Measurements from ENCODE around the gene DEFB126. TPM values are rescaled to one million over a fixed set of nuclear protein-coding genes. Genes with fewer than 3 reads are reported as not detected.
"Not testable (repeated sequence)": the region's sequence is repeated elsewhere in the genome, so short reads cannot be mapped to it uniquely, and the experiment has no call there.

Gene DEFB126
- total RNA-seq, 4 donors from 2014 or later, result not detected

DNA sequence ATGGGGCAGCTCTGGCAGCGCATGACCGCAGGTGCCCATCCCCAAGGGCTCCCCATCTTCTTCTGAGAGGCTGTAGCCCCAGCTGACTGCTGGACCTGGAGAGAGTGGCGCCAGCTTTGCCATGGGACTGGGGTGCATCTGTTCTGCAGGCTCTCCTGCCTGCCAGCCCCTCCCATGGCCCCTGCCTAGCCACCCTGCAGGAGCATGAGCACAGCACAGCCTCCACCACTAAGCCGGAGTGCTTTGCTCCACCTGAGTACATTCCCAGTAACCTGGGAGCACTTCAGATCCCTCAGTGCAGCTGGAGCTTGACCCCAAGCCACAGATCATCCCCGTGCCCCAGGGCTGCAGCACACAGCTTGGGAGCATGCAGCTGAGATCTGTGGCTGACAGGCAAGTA lies 38.9 kb upstream of the DEFB126 start:
- no peak overlapping the region for H3K4me3 ChIP-seq
- TF ChIP-seq EP300 (IDR thresholded peaks at IDR 0.05) (no peak), POLR2A (IDR thresholded peaks at IDR 0.05) (peak in 1 of 2 donors; percentile 12)
- no peak for ATAC-seq
- H3K27me3 ChIP-seq, result peaks cover 25% of the 10 kb centered on the region
- H3K4me1 ChIP-seq, result no peaks in the 10 kb centered on the region
- no peaks in the 10 kb centered on the region for H3K9me3 ChIP-seq
- H3K27ac ChIP-seq, result no peak overlapping the region
- no CpG with 5 or more reads among the region's 5 CpGs for WGBS, 2 donors (ENCODE audit: low coverage in 1 of 2)
- H3K36me3 ChIP-seq, result no peaks in the 10 kb centered on the region

DNA sequence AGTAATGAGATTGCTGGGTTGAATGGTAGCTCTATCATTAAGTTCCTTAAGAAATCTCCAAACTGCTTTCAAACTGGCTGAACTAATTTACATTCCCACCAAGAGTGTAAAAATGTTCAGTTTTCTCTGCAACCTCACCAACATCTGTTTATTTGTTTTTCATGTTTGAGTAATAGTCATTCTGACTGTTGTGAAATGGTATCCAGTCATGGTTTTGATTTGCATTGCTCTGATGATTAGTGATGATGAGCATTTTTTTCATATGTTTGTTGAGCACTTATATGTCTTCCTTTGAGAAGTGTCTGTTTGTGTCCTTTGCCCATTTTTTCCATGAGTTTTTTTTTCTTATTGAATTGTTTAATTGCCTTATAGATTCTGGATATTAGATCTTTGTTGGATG lies 30.0 kb upstream of the DEFB126 start:
- Histone ChIP-seq H3K4me3 (no peak overlapping the region), H3K27me3 (peaks cover 25% of the 10 kb centered on the region), H3K4me1 (no peaks in the 10 kb centered on the region), H3K36me3 (no peaks in the 10 kb centered on the region), H3K9me3 (peaks cover 0 to 14% (median 0%) of the 10 kb centered on the region in 3 donors), H3K27ac (no peak overlapping the region)
- TF ChIP-seq, protein P1, sequence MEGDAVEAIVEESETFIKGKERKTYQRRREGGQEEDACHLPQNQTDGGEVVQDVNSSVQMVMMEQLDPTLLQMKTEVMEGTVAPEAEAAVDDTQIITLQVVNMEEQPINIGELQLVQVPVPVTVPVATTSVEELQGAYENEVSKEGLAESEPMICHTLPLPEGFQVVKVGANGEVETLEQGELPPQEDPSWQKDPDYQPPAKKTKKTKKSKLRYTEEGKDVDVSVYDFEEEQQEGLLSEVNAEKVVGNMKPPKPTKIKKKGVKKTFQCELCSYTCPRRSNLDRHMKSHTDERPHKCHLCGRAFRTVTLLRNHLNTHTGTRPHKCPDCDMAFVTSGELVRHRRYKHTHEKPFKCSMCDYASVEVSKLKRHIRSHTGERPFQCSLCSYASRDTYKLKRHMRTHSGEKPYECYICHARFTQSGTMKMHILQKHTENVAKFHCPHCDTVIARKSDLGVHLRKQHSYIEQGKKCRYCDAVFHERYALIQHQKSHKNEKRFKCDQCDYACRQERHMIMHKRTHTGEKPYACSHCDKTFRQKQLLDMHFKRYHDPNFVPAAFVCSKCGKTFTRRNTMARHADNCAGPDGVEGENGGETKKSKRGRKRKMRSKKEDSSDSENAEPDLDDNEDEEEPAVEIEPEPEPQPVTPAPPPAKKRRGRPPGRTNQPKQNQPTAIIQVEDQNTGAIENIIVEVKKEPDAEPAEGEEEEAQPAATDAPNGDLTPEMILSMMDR (IDR thresholded peaks at IDR 0.05), result no peak
- TF ChIP-seq POLR2A (IDR thresholded peaks at IDR 0.05) (no peak), EP300 (IDR thresholded peaks at IDR 0.05) (no peak), POLR2AphosphoS5 (IDR thresholded peaks at IDR 0.05) (no peak)
- ATAC-seq, result no peak

DNA sequence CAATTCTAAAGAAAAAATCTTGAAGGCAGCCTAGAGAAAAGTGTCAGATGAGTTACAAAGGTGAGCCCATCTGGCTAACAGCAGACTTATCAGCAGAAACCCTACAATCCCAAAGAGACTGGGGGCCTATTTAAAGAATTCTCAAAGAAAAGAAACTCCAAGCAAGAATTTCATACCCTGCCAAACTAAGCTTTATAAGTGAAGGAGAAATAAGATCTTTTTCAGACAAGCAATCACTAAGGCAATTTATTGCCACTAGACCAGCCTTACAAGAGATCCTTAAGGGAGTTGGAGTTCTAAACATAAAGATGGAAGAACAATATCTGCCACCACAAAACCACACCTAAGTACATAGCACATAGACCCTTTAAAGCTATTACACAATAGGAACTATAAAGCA lies 24.9 kb upstream of the DEFB126 start:
- ATAC-seq, result no peak
- no peak for TF ChIP-seq POLR2AphosphoS5 (IDR thresholded peaks at IDR 0.05)
- TF ChIP-seq, protein P1 (IDR thresholded peaks at IDR 0.05), result no peak
- TF ChIP-seq EP300 (IDR thresholded peaks at IDR 0.05), result no peak
- TF ChIP-seq POLR2A (IDR thresholded peaks at IDR 0.05), result no peak
- peaks cover 0 to 27% (median 0%) of the 10 kb centered on the region in 3 donors for H3K9me3 ChIP-seq
- no peak overlapping the region for H3K27ac ChIP-seq
- no peak overlapping the region for H3K4me3 ChIP-seq
- H3K27me3 ChIP-seq, result peaks cover 33% of the 10 kb centered on the region
- no peaks in the 10 kb centered on the region for H3K4me1 ChIP-seq
- no peaks in the 10 kb centered on the region for H3K36me3 ChIP-seq

DNA sequence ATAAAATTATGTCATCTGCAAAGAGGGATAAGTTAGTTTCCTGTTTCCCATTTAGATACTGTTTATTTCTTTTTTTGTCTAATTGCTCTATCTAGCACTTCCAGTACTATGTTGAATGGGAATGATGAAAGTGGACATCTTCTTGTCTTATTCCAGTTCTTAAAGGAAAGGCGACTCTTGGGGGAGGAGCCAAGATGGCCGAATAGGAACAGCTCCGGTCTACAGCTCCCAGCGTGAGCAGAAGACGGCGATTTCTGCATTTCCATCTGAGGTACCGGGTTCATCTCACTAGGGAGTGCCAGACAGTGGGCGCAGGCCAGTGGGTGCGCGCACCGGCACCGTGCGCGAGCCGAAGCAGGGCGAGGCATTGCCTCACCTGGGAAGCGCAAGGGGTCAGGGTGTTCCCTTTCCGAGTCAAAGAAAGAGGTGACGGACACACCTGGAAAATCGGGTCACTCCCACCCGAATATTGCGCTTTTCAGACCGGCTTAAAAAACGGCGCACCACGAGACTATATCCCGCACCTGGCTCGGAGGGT lies 12.5 kb upstream of the DEFB126 start:
- no CpG with 5 or more reads among the region's 28 CpGs for WGBS, 2 donors (ENCODE audit: low coverage in 1 of 2)
- H3K4me3 ChIP-seq, H3K27ac ChIP-seq, H3K9me3 ChIP-seq, H3K4me1 ChIP-seq, ATAC-seq, H3K36me3 ChIP-seq, H3K27me3 ChIP-seq: not testable (repeated sequence)

DNA sequence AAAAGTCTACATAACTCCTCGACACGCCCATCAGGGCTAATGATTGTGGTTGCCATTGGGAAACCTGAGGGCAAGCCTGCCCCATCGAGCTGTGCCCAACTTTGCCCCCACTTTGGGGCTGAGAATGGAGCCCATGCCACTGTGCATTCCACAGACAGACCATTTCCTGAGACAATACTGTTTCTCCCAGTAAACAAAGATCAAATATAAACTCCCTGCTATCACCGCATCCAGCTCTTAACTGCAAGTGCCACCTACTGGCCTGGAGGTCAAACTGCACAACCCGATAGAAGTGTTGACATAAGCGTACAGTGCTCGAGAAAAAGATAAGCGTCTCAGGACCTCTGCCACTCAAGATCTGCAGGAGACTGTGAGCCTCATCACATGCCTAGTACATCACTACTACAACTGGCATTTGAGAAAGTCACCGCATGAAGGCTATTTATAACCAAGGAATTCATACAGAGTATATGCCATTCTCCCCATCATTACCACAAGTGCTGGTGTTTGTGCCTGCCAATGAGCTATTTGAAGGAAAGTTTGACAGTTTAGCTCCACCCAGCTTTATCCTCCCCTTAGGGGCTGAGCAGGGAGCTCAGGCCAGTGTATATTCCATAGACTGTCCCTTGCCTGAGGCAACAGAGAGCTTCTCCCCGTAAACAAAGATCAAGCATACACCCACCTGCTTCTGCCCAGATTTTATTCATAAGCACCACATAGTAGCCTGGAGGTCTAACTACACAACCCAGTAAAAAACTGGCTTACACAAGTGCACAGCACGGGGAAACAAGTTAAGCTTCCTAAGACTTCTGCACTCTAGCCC lies 4.5 kb upstream of the DEFB126 start:
- WGBS, 2 donors (ENCODE audit: low coverage in 1 of 2), result 82 to 100% methylated on average over 5 to 10 of the region's 11 CpGs
- Histone ChIP-seq H3K27me3 (peaks cover 12% of the 10 kb centered on the region), H3K9me3 (no peaks in the 10 kb centered on the region), H3K4me1 (no peaks in the 10 kb centered on the region), H3K36me3 (no peaks in the 10 kb centered on the region), H3K27ac (no peak overlapping the region), H3K4me3 (no peak overlapping the region)
- no peak for ATAC-seq
- TF ChIP-seq, protein P1 (IDR thresholded peaks at IDR 0.05), result peak in 1 of 4 experiments; percentile 8
- TF ChIP-seq POLR2A (IDR thresholded peaks at IDR 0.05), result no peak

DNA sequence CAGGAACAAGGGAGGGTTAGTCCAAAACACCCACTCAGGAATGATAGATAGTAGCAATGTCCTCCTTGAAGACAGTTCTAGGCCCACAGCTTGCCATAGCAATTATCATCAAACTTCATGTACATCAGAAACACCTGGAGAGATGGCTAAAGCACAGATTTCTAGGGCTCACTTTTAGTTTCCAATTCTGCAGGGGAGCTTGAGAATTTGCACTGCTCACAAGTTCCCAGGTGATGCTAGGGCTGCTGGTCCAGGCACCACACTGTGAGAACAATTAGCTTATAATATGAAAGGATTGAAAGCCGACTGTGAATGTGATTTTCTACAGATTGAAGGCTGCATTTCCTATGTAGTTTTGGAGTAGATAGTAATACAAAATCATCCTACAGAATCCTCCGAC lies 3.5 kb downstream of the DEFB126 start:
- Histone ChIP-seq H3K36me3 (no peaks in the 10 kb centered on the region), H3K27ac (no peak overlapping the region), H3K4me3 (no peak overlapping the region), H3K4me1 (no peaks in the 10 kb centered on the region), H3K9me3 (no peaks in the 10 kb centered on the region), H3K27me3 (peaks cover 13% of the 10 kb centered on the region)
- TF ChIP-seq POLR2A (IDR thresholded peaks at IDR 0.05) (no peak), EP300 (IDR thresholded peaks at IDR 0.05) (no peak), POLR2AphosphoS5 (IDR thresholded peaks at IDR 0.05) (no peak)
- TF ChIP-seq, protein P1 (IDR thresholded peaks at IDR 0.05), result no peak
- 50 to 60% methylated on average over 2 of the region's 2 CpGs for WGBS, 2 donors (ENCODE audit: low coverage in 1 of 2)
- ATAC-seq, result no peak
